HepG2 (cell line): Measurements from ENCODE around the gene SAAL1.

Experiments
- AKNA ChIP-seq: sonication (generic); formaldehyde crosslinking; IDR thresholded peaks from 2 replicates; pipeline ENCODE4 v1.4.0; 2020; ENCODE audit warnings: missing genetic modification reagents, borderline replicate concordance
- BHLHE40 ChIP-seq: IDR thresholded peaks from 2 replicates; pipeline ENCODE4 v1.6.1; 2011; ENCODE audit warnings: low read length, improper control_type of control experiment
- CSRNP2 ChIP-seq: sonication (generic); formaldehyde crosslinking; conservative IDR thresholded peaks from 2 replicates; pipeline ENCODE4 v1.8.0; 2022; ENCODE audit warnings: low read depth, missing genetic modification reagents
- JUND ChIP-seq: sonication (generic); formaldehyde crosslinking; IDR thresholded peaks from 2 replicates; pipeline ENCODE4 v1.8.0; 2022; ENCODE audit warnings: mild to moderate bottlenecking, missing genetic modification reagents
- POLR2A ChIP-seq, 2 experiments: IDR thresholded peaks; 2 replicates each; pipeline ENCODE4 v1.6.1; 2011; ENCODE audit warnings: low read depth in 2 of 2, low read length in 2 of 2, mild to moderate bottlenecking in 1 of 2, moderate library complexity in 1 of 2; ENCODE audit not compliant: insufficient read depth in 1 of 2
- SETDB1 ChIP-seq: sonication (generic); formaldehyde crosslinking; IDR thresholded peaks from 2 replicates; pipeline ENCODE4 v1.5.1; 2020; ENCODE audit warnings: missing genetic modification reagents, mild to moderate bottlenecking, borderline replicate concordance
- ZNF563 ChIP-seq: sonication (generic); formaldehyde crosslinking; IDR thresholded peaks from 2 replicates; pipeline ENCODE4 v1.8.0; 2022; ENCODE audit warnings: mild to moderate bottlenecking, moderate library complexity, missing genetic modification reagents
- ZNF589 ChIP-seq: sonication (generic); formaldehyde crosslinking; conservative IDR thresholded peaks from 2 replicates; pipeline ENCODE4 v1.8.0; 2022; ENCODE audit warnings: mild to moderate bottlenecking, moderate library complexity, missing genetic modification reagents
- ZNF83 ChIP-seq: sonication (generic); formaldehyde crosslinking; IDR thresholded peaks from 2 replicates; pipeline ENCODE4 v1.4.0; 2020; ENCODE audit warnings: missing genetic modification reagents, mild to moderate bottlenecking, borderline replicate concordance
- TF ChIP-seq, protein P1 (sequence below): sonication (generic); formaldehyde crosslinking; IDR thresholded peaks from 2 replicates; pipeline ENCODE4 v1.5.0; 2020; ENCODE audit warnings: mild to moderate bottlenecking, missing genetic modification reagents, moderate library complexity
- TF ChIP-seq, protein P2 (sequence below): sonication (generic); formaldehyde crosslinking; IDR thresholded peaks from 2 replicates; pipeline ENCODE4 v1.8.1; 2023; ENCODE audit warnings: mild to moderate bottlenecking, inconsistent platforms, moderate library complexity, missing genetic modification reagents, borderline replicate concordance
- TF ChIP-seq, protein P3 (sequence below): sonication (generic); formaldehyde crosslinking; IDR thresholded peaks from 2 replicates; pipeline ENCODE4 v1.4.0; 2020; ENCODE audit warnings: mild to moderate bottlenecking, missing genetic modification reagents

DNA sequence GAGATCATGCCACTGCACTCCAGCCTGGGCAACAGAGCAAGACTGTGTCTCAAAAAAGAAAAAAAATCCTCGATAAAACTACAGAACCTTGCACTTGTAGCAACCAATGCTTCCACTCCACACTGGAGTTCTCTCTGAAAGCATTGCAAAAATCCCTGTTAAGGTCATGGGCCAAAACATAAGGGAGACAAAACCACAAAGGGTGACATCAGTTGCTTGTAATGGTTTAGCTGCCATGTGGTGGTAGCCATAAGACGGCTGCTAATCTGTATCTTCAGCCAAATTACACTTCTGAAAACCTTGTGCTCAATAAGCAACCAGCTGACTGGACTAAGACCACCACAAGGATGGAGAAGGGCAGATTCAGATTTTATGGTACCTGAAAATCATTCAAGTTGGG is 39.3 kb downstream of the SAAL1 start:
- TF ChIP-seq ZNF83 (CRISPR knock-in tag): no peak
- no peak for TF ChIP-seq AKNA (CRISPR knock-in tag)
- TF ChIP-seq ZNF589: no peak
- no peak for TF ChIP-seq POLR2A (IDR thresholded peaks at IDR 0.05; ENCODE audit: insufficient read depth in 1 of 2, low read depth in 2 of 2, low read length in 2 of 2)
- no peak for TF ChIP-seq CSRNP2 (CRISPR knock-in tag)
- no peak for TF ChIP-seq SETDB1
- TF ChIP-seq, protein P1, sequence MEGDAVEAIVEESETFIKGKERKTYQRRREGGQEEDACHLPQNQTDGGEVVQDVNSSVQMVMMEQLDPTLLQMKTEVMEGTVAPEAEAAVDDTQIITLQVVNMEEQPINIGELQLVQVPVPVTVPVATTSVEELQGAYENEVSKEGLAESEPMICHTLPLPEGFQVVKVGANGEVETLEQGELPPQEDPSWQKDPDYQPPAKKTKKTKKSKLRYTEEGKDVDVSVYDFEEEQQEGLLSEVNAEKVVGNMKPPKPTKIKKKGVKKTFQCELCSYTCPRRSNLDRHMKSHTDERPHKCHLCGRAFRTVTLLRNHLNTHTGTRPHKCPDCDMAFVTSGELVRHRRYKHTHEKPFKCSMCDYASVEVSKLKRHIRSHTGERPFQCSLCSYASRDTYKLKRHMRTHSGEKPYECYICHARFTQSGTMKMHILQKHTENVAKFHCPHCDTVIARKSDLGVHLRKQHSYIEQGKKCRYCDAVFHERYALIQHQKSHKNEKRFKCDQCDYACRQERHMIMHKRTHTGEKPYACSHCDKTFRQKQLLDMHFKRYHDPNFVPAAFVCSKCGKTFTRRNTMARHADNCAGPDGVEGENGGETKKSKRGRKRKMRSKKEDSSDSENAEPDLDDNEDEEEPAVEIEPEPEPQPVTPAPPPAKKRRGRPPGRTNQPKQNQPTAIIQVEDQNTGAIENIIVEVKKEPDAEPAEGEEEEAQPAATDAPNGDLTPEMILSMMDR: no peak
- no peak for TF ChIP-seq BHLHE40
- TF ChIP-seq ZNF563 (CRISPR knock-in tag): no peak
- no peak for TF ChIP-seq JUND
- TF ChIP-seq, protein P2, sequence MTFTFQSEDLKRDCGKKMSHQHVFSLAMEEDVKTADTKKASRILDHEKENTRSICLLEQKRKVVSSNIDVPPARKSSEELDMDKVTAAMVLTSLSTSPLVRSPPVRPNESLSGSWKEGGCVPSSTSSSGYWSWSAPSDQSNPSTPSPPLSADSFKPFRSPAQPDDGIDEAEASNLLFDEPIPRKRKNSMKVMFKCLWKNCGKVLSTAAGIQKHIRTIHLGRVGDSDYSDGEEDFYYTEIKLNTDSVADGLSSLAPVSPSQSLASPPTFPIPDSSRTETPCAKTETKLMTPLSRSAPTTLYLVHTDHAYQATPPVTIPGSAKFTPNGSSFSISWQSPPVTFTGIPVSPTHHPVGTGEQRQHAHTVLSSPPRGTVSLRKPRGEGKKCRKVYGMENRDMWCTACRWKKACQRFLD: no peak
- TF ChIP-seq, protein P3, sequence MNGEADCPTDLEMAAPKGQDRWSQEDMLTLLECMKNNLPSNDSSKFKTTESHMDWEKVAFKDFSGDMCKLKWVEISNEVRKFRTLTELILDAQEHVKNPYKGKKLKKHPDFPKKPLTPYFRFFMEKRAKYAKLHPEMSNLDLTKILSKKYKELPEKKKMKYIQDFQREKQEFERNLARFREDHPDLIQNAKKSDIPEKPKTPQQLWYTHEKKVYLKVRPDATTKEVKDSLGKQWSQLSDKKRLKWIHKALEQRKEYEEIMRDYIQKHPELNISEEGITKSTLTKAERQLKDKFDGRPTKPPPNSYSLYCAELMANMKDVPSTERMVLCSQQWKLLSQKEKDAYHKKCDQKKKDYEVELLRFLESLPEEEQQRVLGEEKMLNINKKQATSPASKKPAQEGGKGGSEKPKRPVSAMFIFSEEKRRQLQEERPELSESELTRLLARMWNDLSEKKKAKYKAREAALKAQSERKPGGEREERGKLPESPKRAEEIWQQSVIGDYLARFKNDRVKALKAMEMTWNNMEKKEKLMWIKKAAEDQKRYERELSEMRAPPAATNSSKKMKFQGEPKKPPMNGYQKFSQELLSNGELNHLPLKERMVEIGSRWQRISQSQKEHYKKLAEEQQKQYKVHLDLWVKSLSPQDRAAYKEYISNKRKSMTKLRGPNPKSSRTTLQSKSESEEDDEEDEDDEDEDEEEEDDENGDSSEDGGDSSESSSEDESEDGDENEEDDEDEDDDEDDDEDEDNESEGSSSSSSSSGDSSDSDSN (CRISPR knock-in tag): no peak
